Trophoblast cell (in vitro differentiated cells and primary cell): ENCODE measurements around the gene CYTH4.

Source experiments
- DNase-seq, 2 donors: peaks; one replicate each; pipeline ENCODE4 v3.0.0-alpha.2; 2016
- H2AFZ ChIP-seq: 2 replicates; pipeline ENCODE4 v1.6.1; 2013; ENCODE audit warnings: low read length, moderate library complexity, mild to moderate bottlenecking; ENCODE audit not compliant: insufficient read depth, poor library complexity
- H2AK5ac ChIP-seq: 2 replicates; pipeline ENCODE4 v1.6.1; 2013; ENCODE audit warnings: mild to moderate bottlenecking, low read length
- H2BK120ac ChIP-seq: 2 replicates; pipeline ENCODE4 v1.6.1; 2013; ENCODE audit warnings: low read length, mild to moderate bottlenecking, moderate library complexity; ENCODE audit not compliant: insufficient read depth, poor library complexity
- H2BK12ac ChIP-seq: 2 replicates; pipeline ENCODE4 v1.6.1; 2013; ENCODE audit warnings: mild to moderate bottlenecking, low read length, moderate library complexity
- H2BK5ac ChIP-seq: 2 replicates; pipeline ENCODE4 v1.6.1; 2013; ENCODE audit warnings: low read length, low read depth, moderate library complexity, mild to moderate bottlenecking; ENCODE audit not compliant: poor library complexity
- H3K14ac ChIP-seq: 2 replicates; pipeline ENCODE4 v1.6.1; 2013; ENCODE audit warnings: mild to moderate bottlenecking, low read length
- H3K18ac ChIP-seq: 2 replicates; pipeline ENCODE4 v1.6.1; 2013; ENCODE audit warnings: mild to moderate bottlenecking, low read length
- H3K23ac ChIP-seq: 2 replicates; pipeline ENCODE4 v1.6.1; 2013; ENCODE audit warnings: low read length
- H3K27ac ChIP-seq: 2 replicates; pipeline ENCODE4 v1.5.1; 2013; ENCODE audit warnings: low read depth, mild to moderate bottlenecking, inconsistent platforms, low read length, moderate library complexity
- H3K27me3 ChIP-seq: 2 replicates; pipeline ENCODE4 v1.6.1; 2013; ENCODE audit warnings: inconsistent platforms, mild to moderate bottlenecking, low read length, moderate library complexity; ENCODE audit not compliant: insufficient read depth
- H3K36me3 ChIP-seq, 2 experiments: 1 replicate in 1 of 2; 2 replicates in 1 of 2; pipeline ENCODE4 v1.6.1; 2013; ENCODE audit warnings: low read length in 2 of 2, mild to moderate bottlenecking in 2 of 2, moderate library complexity in 1 of 2; ENCODE audit not compliant: insufficient read depth in 2 of 2, control insufficient read depth in 1 of 2
- H3K4ac ChIP-seq: 2 replicates; pipeline ENCODE4 v1.6.1; 2013; ENCODE audit warnings: low read depth, mild to moderate bottlenecking, low read length, moderate library complexity
- H3K4me1 ChIP-seq, 2 experiments: 1 replicate in 1 of 2; 2 replicates in 1 of 2; pipeline ENCODE4 v1.6.1; 2013; ENCODE audit warnings: low read length in 2 of 2, mild to moderate bottlenecking in 2 of 2, moderate library complexity in 1 of 2; ENCODE audit not compliant: insufficient read depth in 2 of 2, control insufficient read depth in 1 of 2
- H3K4me2 ChIP-seq: 2 replicates; pipeline ENCODE4 v1.6.1; 2013; ENCODE audit warnings: inconsistent platforms, mild to moderate bottlenecking, low read length, moderate library complexity
- H3K4me3 ChIP-seq: 2 replicates; pipeline ENCODE4 v1.5.1; 2013; ENCODE audit warnings: mild to moderate bottlenecking, low read depth, low read length, inconsistent platforms
- H3K79me1 ChIP-seq: one replicate; pipeline ENCODE4 v1.6.1; 2013; ENCODE audit warnings: low read length
- H3K79me2 ChIP-seq: 2 replicates; pipeline ENCODE4 v1.6.1; 2013; ENCODE audit warnings: low read length, mild to moderate bottlenecking; ENCODE audit not compliant: control insufficient read depth, insufficient read depth, poor library complexity
- H3K9ac ChIP-seq: 2 replicates; pipeline ENCODE4 v1.6.1; 2013; ENCODE audit warnings: mild to moderate bottlenecking, low read length
- H3K9me3 ChIP-seq: 2 replicates; pipeline ENCODE4 v1.6.1; 2013; ENCODE audit warnings: low read depth, mild to moderate bottlenecking, control low read depth, inconsistent platforms, low read length; ENCODE audit not compliant: insufficient read depth
- H4K12ac ChIP-seq: 2 replicates; pipeline ENCODE4 v1.6.1; 2013; ENCODE audit warnings: low read depth, mild to moderate bottlenecking, low read length, moderate library complexity
- H4K8ac ChIP-seq: 2 replicates; pipeline ENCODE4 v1.6.1; 2013; ENCODE audit warnings: low read depth, mild to moderate bottlenecking, low read length, moderate library complexity
- H4K91ac ChIP-seq: one replicate; pipeline ENCODE4 v1.6.1; 2013; ENCODE audit warnings: low read depth, mild to moderate bottlenecking, low read length, moderate library complexity
- WGBS: extraction: QIAGEN DNeasy Blood & Tissue Kit; methylation state at CpG from one replicate; pipeline ENCODE4 v1.1.7; 2013; ENCODE audit warnings: missing lambda C conversion rate; ENCODE audit not compliant: insufficient read length, insufficient coverage; ENCODE audit errors: extremely low coverage; 5-methylcytosine and 5-hydroxymethylcytosine counted together

The CYTH4 gene

GRCh38 chr22:37254867-37255233 lies 27.5 kb upstream of the CYTH4 start:
- Histone ChIP-seq H3K4ac (no peak overlapping the region), H3K23ac (no peak overlapping the region), H2BK12ac (no peak overlapping the region), H3K36me3 (no peaks in the 10 kb centered on the region), H3K79me1 (no peaks in the 10 kb centered on the region), H3K4me1 (no peaks in the 10 kb centered on the region), H3K79me2 (no peaks in the 10 kb centered on the region), H4K8ac (no peak overlapping the region), H3K4me2 (no peak overlapping the region), H3K18ac (no peak overlapping the region), H3K4me3 (no peak overlapping the region), H3K27me3 (no peaks in the 10 kb centered on the region), H2AFZ (no peak overlapping the region), H2AK5ac (no peak overlapping the region), H3K9me3 (no peaks in the 10 kb centered on the region), H3K14ac (no peak overlapping the region), H3K27ac (no peak overlapping the region), H3K9ac (no peak overlapping the region), H4K12ac (no peak overlapping the region), H2BK5ac (no peak overlapping the region), H4K91ac (no peak overlapping the region), H2BK120ac (no peak overlapping the region)
- no CpG with 5 or more reads among the region's 5 CpGs for WGBS
- no peak for DNase-seq

GRCh38 chr22:37255558-37256006 lies 26.7 kb upstream of the CYTH4 start:
- Histone ChIP-seq H3K23ac (no peak overlapping the region), H3K36me3 (no peaks in the 10 kb centered on the region), H4K91ac (no peak overlapping the region), H3K4me1 (no peaks in the 10 kb centered on the region), H3K14ac (no peak overlapping the region), H3K4me2 (no peak overlapping the region), H3K18ac (no peak overlapping the region), H3K9me3 (no peaks in the 10 kb centered on the region), H2BK12ac (no peak overlapping the region), H3K27me3 (no peaks in the 10 kb centered on the region), H2AFZ (no peak overlapping the region), H2BK5ac (no peak overlapping the region), H3K4me3 (no peak overlapping the region), H3K27ac (no peak overlapping the region), H3K79me1 (no peaks in the 10 kb centered on the region), H3K79me2 (no peaks in the 10 kb centered on the region), H2BK120ac (no peak overlapping the region), H3K9ac (no peak overlapping the region), H2AK5ac (no peak overlapping the region), H4K12ac (no peak overlapping the region), H4K8ac (no peak overlapping the region), H3K4ac (no peak overlapping the region)
- no peak for DNase-seq

- DNase-seq, result no peak
- Histone ChIP-seq H2AFZ (no peak overlapping the region), H4K12ac (no peak overlapping the region), H3K4ac (no peak overlapping the region), H3K4me2 (no peak overlapping the region), H3K27ac (no peak overlapping the region), H3K9ac (no peak overlapping the region), H3K79me2 (no peaks in the 10 kb centered on the region), H3K4me3 (no peak overlapping the region), H3K23ac (no peak overlapping the region), H2BK5ac (no peak overlapping the region), H2BK120ac (no peak overlapping the region), H3K9me3 (no peaks in the 10 kb centered on the region), H3K27me3 (no peaks in the 10 kb centered on the region), H2AK5ac (no peak overlapping the region), H3K4me1 (no peaks in the 10 kb centered on the region), H3K14ac (no peak overlapping the region), H3K18ac (no peak overlapping the region), H4K91ac (no peak overlapping the region), H3K36me3 (no peaks in the 10 kb centered on the region), H4K8ac (no peak overlapping the region), H2BK12ac (no peak overlapping the region), H3K79me1 (no peaks in the 10 kb centered on the region)
- WGBS, result no CpG with 5 or more reads among the region's 10 CpGs
These were observed 26.1 kb upstream of the CYTH4 start for GRCh38 chr22:37256075-37256726.

- no peak overlapping the region for H3K4ac ChIP-seq
- no peak overlapping the region for H3K23ac ChIP-seq
These were observed 24.1 kb upstream of the CYTH4 start for GRCh38 chr22:37258005-37258752.

More at GRCh38 chr22:37258005-37258752, 24.1 kb upstream of the CYTH4 start:
- no peaks in the 10 kb centered on the region for H3K27me3 ChIP-seq
- no peaks in the 10 kb centered on the region for H3K79me1 ChIP-seq
- no peak overlapping the region for H3K27ac ChIP-seq
- H3K79me2 ChIP-seq, result no peaks in the 10 kb centered on the region
- no peak overlapping the region for H2AFZ ChIP-seq
- DNase-seq, result no peak
- no peak overlapping the region for H2BK12ac ChIP-seq
- no peak overlapping the region for H3K18ac ChIP-seq
- no CpG with 5 or more reads among the region's 9 CpGs for WGBS
- no peak overlapping the region for H3K14ac ChIP-seq
- no peaks in the 10 kb centered on the region for H3K4me1 ChIP-seq
- no peak overlapping the region for H3K9ac ChIP-seq
- H3K36me3 ChIP-seq, result no peaks in the 10 kb centered on the region
- H3K9me3 ChIP-seq, result peaks cover 3% of the 10 kb centered on the region
- H2BK120ac ChIP-seq, result no peak overlapping the region
- no peak overlapping the region for H4K91ac ChIP-seq
- no peak overlapping the region for H2AK5ac ChIP-seq
- no peak overlapping the region for H2BK5ac ChIP-seq
- H3K4me2 ChIP-seq, result no peak overlapping the region
- no peak overlapping the region for H3K4me3 ChIP-seq
- H4K8ac ChIP-seq, result no peak overlapping the region
- H4K12ac ChIP-seq, result no peak overlapping the region
